Retina (tissue), 1 donor: ENCODE data around the gene POLR2E.

Source experiments
- DNase-seq: peaks from one replicate; pipeline ENCODE4 v3.0.0-alpha.2; 2016

The POLR2E gene

GRCh38 chr19:1042689-1043511 is 52.3 kb downstream of the POLR2E start:
- no peak for DNase-seq

- DNase-seq, result no peak
Measured at GRCh38 chr19:1041835-1042685, 53.1 kb downstream of the POLR2E start.

GRCh38 chr19:1041272-1041834 is 53.8 kb downstream of the POLR2E start:
- no peak for DNase-seq

- DNase-seq, result peak; percentile 92
Measured at GRCh38 chr19:1040476-1041271, 54.5 kb downstream of the POLR2E start.

GRCh38 chr19:1039646-1040475 is 55.3 kb downstream of the POLR2E start, which contains the start of gene ABCA7:
Gene ABCA7, plus strand, starts transcription at chr19:1040107. Its CDS starts 1,255 bp downstream, at chr19:1041362.
- peak; percentile 97 for DNase-seq

- no peak for DNase-seq
Measured at GRCh38 chr19:1038978-1039645, 56.1 kb downstream of the POLR2E start.

- DNase-seq, result no peak
Measured at GRCh38 chr19:1037621-1038064, 57.5 kb downstream of the POLR2E start.
